Measurements from ENCODE around the gene LCMT2. TPM values are rescaled to one million over a fixed set of nuclear protein-coding genes. Genes with fewer than 3 reads are reported as not detected.
"Not testable (repeated sequence)": the region's sequence is repeated elsewhere in the genome, so short reads cannot be mapped to it uniquely, and the experiment has no call there.

The LCMT2 gene
- total RNA-seq, 2 experiments from 2014 or later = 8.3 to 9.2 TPM

GRCh38 chr15:43299884-43300283 lies 30.5 kb downstream of the LCMT2 start:
- TF ChIP-seq, protein P1, sequence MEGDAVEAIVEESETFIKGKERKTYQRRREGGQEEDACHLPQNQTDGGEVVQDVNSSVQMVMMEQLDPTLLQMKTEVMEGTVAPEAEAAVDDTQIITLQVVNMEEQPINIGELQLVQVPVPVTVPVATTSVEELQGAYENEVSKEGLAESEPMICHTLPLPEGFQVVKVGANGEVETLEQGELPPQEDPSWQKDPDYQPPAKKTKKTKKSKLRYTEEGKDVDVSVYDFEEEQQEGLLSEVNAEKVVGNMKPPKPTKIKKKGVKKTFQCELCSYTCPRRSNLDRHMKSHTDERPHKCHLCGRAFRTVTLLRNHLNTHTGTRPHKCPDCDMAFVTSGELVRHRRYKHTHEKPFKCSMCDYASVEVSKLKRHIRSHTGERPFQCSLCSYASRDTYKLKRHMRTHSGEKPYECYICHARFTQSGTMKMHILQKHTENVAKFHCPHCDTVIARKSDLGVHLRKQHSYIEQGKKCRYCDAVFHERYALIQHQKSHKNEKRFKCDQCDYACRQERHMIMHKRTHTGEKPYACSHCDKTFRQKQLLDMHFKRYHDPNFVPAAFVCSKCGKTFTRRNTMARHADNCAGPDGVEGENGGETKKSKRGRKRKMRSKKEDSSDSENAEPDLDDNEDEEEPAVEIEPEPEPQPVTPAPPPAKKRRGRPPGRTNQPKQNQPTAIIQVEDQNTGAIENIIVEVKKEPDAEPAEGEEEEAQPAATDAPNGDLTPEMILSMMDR (IDR thresholded peaks at IDR 0.05) = no peak
- no peaks in the 10 kb centered on the region for H3K9me3 Mint-ChIP-seq
- peaks cover 15% of the 10 kb centered on the region for H3K27me3 Mint-ChIP-seq
- no peaks in the 10 kb centered on the region for H3K4me1 Mint-ChIP-seq (ENCODE audit: low read depth)
- no peak for DNase-seq
- intact Hi-C loops (cut with micrococcal nuclease) = no loop called here
- CTCF ChIA-PET = interaction anchor here (1.5 kb wide), 1 partner anchor 14 kb away, joined by 4 read pairs; no protein-coding TSS in a partner anchor
- no peak overlapping the region for H3K27ac Mint-ChIP-seq
- H3K4me3 Mint-ChIP-seq = no peak overlapping the region
- no peak for ATAC-seq
- POLR2A ChIA-PET = no interaction called here
- H3K36me3 Mint-ChIP-seq (ENCODE audit: low read depth) = no peaks in the 10 kb centered on the region

GRCh38 chr15:43299411-43299810 lies 31.0 kb downstream of the LCMT2 start:
- intact Hi-C loops (cut with micrococcal nuclease) = no loop called here
- DNase-seq = no peak
- TF ChIP-seq, protein P1 (IDR thresholded peaks at IDR 0.05) = no peak
- Mint-ChIP-seq H3K27ac (no peak overlapping the region), H3K36me3 (ENCODE audit: low read depth) (no peaks in the 10 kb centered on the region), H3K4me3 (no peak overlapping the region), H3K4me1 (ENCODE audit: low read depth) (no peaks in the 10 kb centered on the region), H3K27me3 (peaks cover 15% of the 10 kb centered on the region), H3K9me3 (no peaks in the 10 kb centered on the region)
- no peak for ATAC-seq
- ChIA-PET CTCF (interaction anchor here (0.6 to 1.5 kb wide), 2 partner anchors 14 to 476 kb away, joined by 3 to 4 read pairs; no protein-coding TSS in a partner anchor), POLR2A (interaction anchor here (0.7 kb wide), 1 partner anchor 30 kb away, joined by 5 read pairs; no protein-coding TSS in a partner anchor)

DNA sequence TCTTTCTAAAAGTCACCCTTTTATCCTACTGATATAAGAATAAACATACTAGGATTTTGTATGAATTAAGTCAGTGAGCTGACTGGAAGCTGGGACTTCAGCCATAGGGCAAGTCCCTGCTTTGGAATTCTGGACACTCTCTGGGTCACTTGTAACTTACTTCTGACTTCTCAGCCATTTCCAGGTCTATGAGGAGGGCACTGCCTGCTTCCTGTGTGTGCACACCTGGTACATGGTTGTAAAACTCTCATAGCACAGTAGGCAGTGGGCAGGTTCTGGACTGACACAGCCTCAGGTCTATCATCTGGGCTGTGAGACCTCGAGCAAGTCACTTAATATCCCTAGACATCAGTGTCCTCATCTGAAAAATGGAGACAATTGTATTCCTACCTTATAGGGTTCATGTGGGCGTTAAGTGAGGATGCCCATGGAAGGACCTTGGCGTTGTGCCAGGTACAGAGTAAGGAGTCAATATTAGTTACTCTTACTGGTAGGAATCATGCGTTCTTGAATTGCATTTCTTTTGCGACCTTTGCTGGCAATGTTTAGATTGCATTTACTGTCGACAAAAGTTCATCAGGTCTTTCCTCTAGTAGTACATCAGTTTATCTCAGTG lies 36.2 kb downstream of the LCMT2 start:
- ATAC-seq = no peak
- H3K27ac Mint-ChIP-seq = no peak overlapping the region
- no peak overlapping the region for H3K4me3 Mint-ChIP-seq
- TF ChIP-seq, protein P1 (IDR thresholded peaks at IDR 0.05) = no peak
- peaks cover 31% of the 10 kb centered on the region for H3K27me3 Mint-ChIP-seq
- H3K9me3 Mint-ChIP-seq = no peaks in the 10 kb centered on the region
- DNase-seq = no peak
- peaks cover 5% of the 10 kb centered on the region for H3K4me1 Mint-ChIP-seq (ENCODE audit: low read depth)
- intact Hi-C loops (cut with micrococcal nuclease) = no loop called here
- no peaks in the 10 kb centered on the region for H3K36me3 Mint-ChIP-seq (ENCODE audit: low read depth)
- ChIA-PET CTCF (interaction anchor here (1.6 to 5.7 kb wide), 2 partner anchors 9 to 90 kb away, joined by 4 to 30 read pairs; no protein-coding TSS in a partner anchor), POLR2A (no interaction called here)

DNA sequence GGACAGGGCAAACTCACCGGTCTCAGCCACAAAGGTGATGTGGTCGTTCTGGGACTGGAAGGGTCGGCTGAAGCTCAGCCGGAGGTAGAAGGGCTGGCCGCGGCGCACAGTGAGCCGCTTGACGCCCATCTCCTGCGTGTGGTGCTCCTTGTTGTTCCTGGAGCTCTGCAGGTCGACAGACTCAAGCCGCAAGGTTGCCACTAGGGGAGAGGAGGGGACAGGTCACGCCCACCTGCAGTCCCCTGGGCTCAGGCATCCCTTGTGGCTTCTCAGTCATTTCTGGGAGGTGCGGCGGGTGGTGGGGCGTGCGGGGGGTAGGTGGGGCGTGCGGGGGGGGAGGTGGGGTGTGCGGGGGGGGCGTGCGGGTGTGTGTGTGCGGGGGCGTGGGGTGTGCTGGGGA lies 36.9 kb downstream of the LCMT2 start:
- intact Hi-C loops (cut with micrococcal nuclease) = no loop called here
- TF ChIP-seq, protein P1 (IDR thresholded peaks at IDR 0.05) = no peak
- Mint-ChIP-seq H3K4me1 (ENCODE audit: low read depth) (peaks cover 5% of the 10 kb centered on the region), H3K4me3 (no peak overlapping the region), H3K27me3 (peaks cover 31% of the 10 kb centered on the region), H3K27ac (no peak overlapping the region), H3K36me3 (ENCODE audit: low read depth) (no peaks in the 10 kb centered on the region), H3K9me3 (no peaks in the 10 kb centered on the region)
- peak; percentile 60 for ATAC-seq
- peak; percentile 41 for DNase-seq
- ChIA-PET CTCF (interaction anchor here (1.1 to 5.7 kb wide), 3 partner anchors 8 to 89 kb away, joined by 3 to 30 read pairs (median 4); no protein-coding TSS in a partner anchor), POLR2A (no interaction called here)

DNA sequence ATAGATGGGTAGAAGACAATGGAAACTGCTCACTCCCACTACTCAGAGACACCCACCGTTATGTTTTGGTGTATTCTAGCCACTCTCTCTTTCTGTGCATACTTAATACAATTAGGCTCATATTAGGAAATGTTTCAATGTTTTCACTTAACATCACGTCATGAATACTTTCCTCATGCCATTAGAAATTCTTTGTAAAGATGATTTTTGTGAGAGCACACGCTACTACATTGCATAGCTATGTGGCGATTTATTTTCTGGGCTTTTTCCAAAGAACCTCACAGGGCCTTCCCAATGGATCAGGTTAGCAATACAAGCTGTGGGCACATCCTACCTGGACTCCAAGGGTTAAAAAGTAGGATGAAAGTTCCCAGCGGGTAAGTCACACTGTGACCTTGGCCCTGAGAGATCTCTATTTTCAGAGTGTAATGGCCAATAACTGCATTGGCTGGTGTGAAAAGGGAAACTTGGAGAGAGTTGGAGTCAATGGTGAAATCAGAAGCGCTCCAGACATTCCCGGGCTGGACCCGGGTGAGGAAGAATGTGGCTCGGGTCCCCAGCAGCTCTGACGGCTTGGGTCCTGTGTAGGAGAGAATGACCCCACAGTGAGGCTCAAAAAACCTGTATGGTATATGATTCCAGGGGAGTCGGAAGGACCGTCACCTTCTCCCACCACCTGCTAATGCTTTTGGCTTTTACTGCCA lies 37.8 kb downstream of the LCMT2 start:
- H3K27me3 Mint-ChIP-seq = peaks cover 30% of the 10 kb centered on the region
- TF ChIP-seq, protein P1 (IDR thresholded peaks at IDR 0.05) = no peak
- no peak overlapping the region for H3K4me3 Mint-ChIP-seq
- H3K27ac Mint-ChIP-seq = no peak overlapping the region
- ATAC-seq (no peak), DNase-seq (no peak)
- intact Hi-C loops (cut with micrococcal nuclease) = no loop called here
- POLR2A ChIA-PET = no interaction called here
- peaks cover 5% of the 10 kb centered on the region for H3K4me1 Mint-ChIP-seq (ENCODE audit: low read depth)
- CTCF ChIA-PET = interaction anchor here (1.1 to 5.7 kb wide), 2 partner anchors 7 to 67 kb away, joined by 3 to 30 read pairs; no protein-coding TSS in a partner anchor
- H3K36me3 Mint-ChIP-seq (ENCODE audit: low read depth) = no peaks in the 10 kb centered on the region
- no peaks in the 10 kb centered on the region for H3K9me3 Mint-ChIP-seq

DNA sequence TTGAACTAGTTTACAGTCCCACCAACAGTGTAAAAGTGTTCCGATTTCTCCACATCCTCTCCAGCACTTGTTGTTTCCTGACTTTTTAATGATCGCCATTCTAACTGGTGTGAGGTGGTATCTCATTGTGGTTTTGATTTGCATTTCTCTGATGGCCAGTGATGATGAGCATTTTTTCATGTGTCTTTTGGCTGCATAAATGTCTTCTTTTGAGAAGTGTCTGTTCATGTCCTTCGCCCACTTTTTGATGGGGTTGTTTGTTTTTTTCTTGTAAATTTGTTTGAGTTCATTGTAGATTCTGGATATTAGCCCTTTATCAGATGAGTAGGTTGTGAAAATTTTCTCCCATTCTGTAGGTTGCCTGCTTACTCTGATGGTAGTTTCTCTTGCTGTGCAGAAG lies 40.7 kb downstream of the LCMT2 start:
- H3K4me3 Mint-ChIP-seq; POLR2A ChIA-PET; intact Hi-C loops (cut with micrococcal nuclease); ATAC-seq; CTCF ChIA-PET; H3K4me1 Mint-ChIP-seq (ENCODE audit: low read depth); DNase-seq; H3K36me3 Mint-ChIP-seq (ENCODE audit: low read depth); H3K27ac Mint-ChIP-seq; H3K9me3 Mint-ChIP-seq: not testable (repeated sequence)
- H3K27me3 Mint-ChIP-seq = peaks cover 23% of the 10 kb centered on the region
